Neural progenitor cell (in vitro differentiated cells): Measurements from ENCODE around the gene TMEM236. TPM values are rescaled to one million over a fixed set of nuclear protein-coding genes. Genes with fewer than 3 reads are reported as not detected.

Source experiments
- DNase-seq: peaks from one replicate; pipeline ENCODE4 v3.0.0-alpha.2; 2016; ENCODE audit warnings: low spot score
- H2AFZ ChIP-seq: fragments of 200-600 bp; sonication (generic); replicated peaks from 2 replicates; pipeline ENCODE4 v1.6.1; 2016; ENCODE audit warnings: antibody characterized with exemption
- H3F3A ChIP-seq: fragments of 200-600 bp; sonication (generic); 2 replicates; pipeline ENCODE4 v1.6.1; 2016; ENCODE audit warnings: antibody characterized with exemption, low read depth
- H3K27ac ChIP-seq: fragments of 200-600 bp; sonication (generic); 2 replicates; pipeline ENCODE4 v1.5.1; 2016; ENCODE audit warnings: mild to moderate bottlenecking
- H3K27me3 ChIP-seq: fragments of 200-600 bp; sonication (generic); 2 replicates; pipeline ENCODE4 v1.6.1; 2016; ENCODE audit warnings: mild to moderate bottlenecking, moderate library complexity
- H3K36me3 ChIP-seq: fragments of 200-600 bp; sonication (generic); 2 replicates; pipeline ENCODE4 v1.5.1; 2016
- H3K4me1 ChIP-seq: fragments of 200-600 bp; sonication (generic); 2 replicates; pipeline ENCODE4 v1.6.1; 2016; ENCODE audit warnings: mixed run types
- H3K4me2 ChIP-seq: fragments of 200-600 bp; sonication (generic); 2 replicates; pipeline ENCODE4 v1.6.1; 2016
- H3K4me3 ChIP-seq: fragments of 200-600 bp; sonication (generic); 2 replicates; pipeline ENCODE4 v1.5.1; 2016
- H3K79me2 ChIP-seq: fragments of 200-600 bp; sonication (generic); 2 replicates; pipeline ENCODE4 v1.6.1; 2016; ENCODE audit warnings: low read depth
- H3K9ac ChIP-seq: fragments of 200-600 bp; sonication (generic); 2 replicates; pipeline ENCODE4 v1.6.1; 2016
- H3K9me3 ChIP-seq: fragments of 200-600 bp; sonication (generic); 2 replicates; pipeline ENCODE4 v1.5.1; 2016; ENCODE audit warnings: low read depth
- H4K20me1 ChIP-seq: fragments of 200-600 bp; sonication (generic); 2 replicates; pipeline ENCODE4 v1.6.1; 2016; ENCODE audit warnings: low read depth
- H3K27ac Mint-ChIP-seq: 3 replicates; pipeline ENCODE4 v1.8.0; 2021; ENCODE audit warnings: mixed read lengths
- H3K27me3 Mint-ChIP-seq: 2 replicates; pipeline ENCODE4 v1.8.0; 2022; ENCODE audit warnings: low read depth, mild to moderate bottlenecking, inconsistent platforms, moderate library complexity, mixed read lengths; ENCODE audit not compliant: insufficient read depth
- H3K36me3 Mint-ChIP-seq: 3 replicates; pipeline ENCODE4 v1.8.0; 2021; ENCODE audit warnings: mixed read lengths
- H3K4me1 Mint-ChIP-seq: 3 replicates; pipeline ENCODE4 v1.8.0; 2021; ENCODE audit warnings: mixed read lengths
- H3K4me3 Mint-ChIP-seq: 3 replicates; pipeline ENCODE4 v1.8.0; 2021; ENCODE audit warnings: mild to moderate bottlenecking, moderate library complexity, mixed read lengths
- H3K9me3 Mint-ChIP-seq: 3 replicates; pipeline ENCODE4 v1.8.0; 2020; ENCODE audit warnings: mixed read lengths
- CTCF ChIP-seq: fragments of 200-600 bp; sonication (generic); IDR thresholded peaks from 2 replicates; pipeline ENCODE4 v1.5.1; 2017; ENCODE audit warnings: antibody characterized with exemption, mild to moderate bottlenecking
- EZH2 ChIP-seq: fragments of 200-600 bp; sonication (generic); IDR thresholded peaks from 2 replicates; pipeline ENCODE4 v1.6.1; 2017; ENCODE audit warnings: antibody characterized with exemption, mild to moderate bottlenecking, moderate library complexity
- EZH2phosphoT487 ChIP-seq: fragments of 200-600 bp; sonication (generic); IDR thresholded peaks from 2 replicates; pipeline ENCODE4 v1.6.1; 2017; ENCODE audit warnings: antibody characterized with exemption
- total RNA-seq: library from RNA; depleted of rRNA; stranded (reverse); fragments of >200 nt; gene quantifications from 2 replicates; pipeline ENCODE4 v1.2.3, GENCODE V29; 2015; ENCODE audit warnings: low replicate concordance

The TMEM236 gene
- total RNA-seq, 1 donor from 2014 or later: not detected

- Histone ChIP-seq H3K9me3 (no peaks in the 10 kb centered on the region), H3K4me2 (no peak overlapping the region), H3K27me3 (no peaks in the 10 kb centered on the region), H3F3A (no peaks in the 10 kb centered on the region), H3K4me1 (peaks cover 4% of the 10 kb centered on the region), H3K4me3 (no peak overlapping the region), H3K9ac (no peak overlapping the region), H3K36me3 (no peaks in the 10 kb centered on the region), H3K27ac (no peak overlapping the region), H2AFZ (no peak overlapping the region), H4K20me1 (no peaks in the 10 kb centered on the region), H3K79me2 (no peaks in the 10 kb centered on the region)
- H3K9me3 Mint-ChIP-seq: no peaks in the 10 kb centered on the region
- peaks cover 4% of the 10 kb centered on the region for H3K4me1 Mint-ChIP-seq
- H3K27ac Mint-ChIP-seq: no peak overlapping the region
- no peak overlapping the region for H3K4me3 Mint-ChIP-seq
- H3K36me3 Mint-ChIP-seq: no peaks in the 10 kb centered on the region
- no peak for DNase-seq
- TF ChIP-seq EZH2phosphoT487 (no peak), CTCF (no peak), EZH2 (no peak)
- H3K27me3 Mint-ChIP-seq: peaks cover 5% of the 10 kb centered on the region
Observed at GRCh38 chr10:17779784-17780183, 27.8 kb downstream of the TMEM236 start.

GRCh38 chr10:17780727-17781126 lies 28.7 kb downstream of the TMEM236 start:
- DNase-seq: peak; percentile 60
- H3K9me3 Mint-ChIP-seq: no peaks in the 10 kb centered on the region
- no peaks in the 10 kb centered on the region for H3F3A ChIP-seq
- H3K79me2 ChIP-seq: no peaks in the 10 kb centered on the region
- no peak overlapping the region for H3K4me3 Mint-ChIP-seq
- no peaks in the 10 kb centered on the region for H3K27me3 ChIP-seq
- peak overlapping the region; percentile 21 for H2AFZ ChIP-seq
- peaks cover 4% of the 10 kb centered on the region for H3K4me1 Mint-ChIP-seq
- no peak overlapping the region for H3K4me3 ChIP-seq
- H3K9me3 ChIP-seq: no peaks in the 10 kb centered on the region
- H3K36me3 Mint-ChIP-seq: no peaks in the 10 kb centered on the region
- H3K9ac ChIP-seq: no peak overlapping the region
- H3K27me3 Mint-ChIP-seq: peaks cover 5% of the 10 kb centered on the region
- peaks cover 4% of the 10 kb centered on the region for H3K4me1 ChIP-seq
- no peak overlapping the region for H3K27ac Mint-ChIP-seq
- H4K20me1 ChIP-seq: no peaks in the 10 kb centered on the region
- H3K27ac ChIP-seq: no peak overlapping the region
- no peaks in the 10 kb centered on the region for H3K36me3 ChIP-seq
- H3K4me2 ChIP-seq: no peak overlapping the region
- TF ChIP-seq EZH2 (no peak), EZH2phosphoT487 (no peak), CTCF (no peak)

GRCh38 chr10:17781856-17782255 lies 29.9 kb downstream of the TMEM236 start:
- peak; percentile 17 for DNase-seq
- Mint-ChIP-seq H3K36me3 (no peaks in the 10 kb centered on the region), H3K9me3 (no peaks in the 10 kb centered on the region), H3K27ac (no peak overlapping the region), H3K4me1 (peaks cover 5% of the 10 kb centered on the region), H3K27me3 (peaks cover 6% of the 10 kb centered on the region), H3K4me3 (no peak overlapping the region)
- H3K4me1 ChIP-seq: peaks cover 4% of the 10 kb centered on the region
- H3K9ac ChIP-seq: no peak overlapping the region
- TF ChIP-seq EZH2phosphoT487: no peak
- peak; percentile 15 for TF ChIP-seq CTCF
- H3F3A ChIP-seq: no peaks in the 10 kb centered on the region
- no peaks in the 10 kb centered on the region for H3K36me3 ChIP-seq
- H2AFZ ChIP-seq: no peak overlapping the region
- H3K27ac ChIP-seq: no peak overlapping the region
- no peaks in the 10 kb centered on the region for H3K79me2 ChIP-seq
- no peak overlapping the region for H3K4me3 ChIP-seq
- no peaks in the 10 kb centered on the region for H4K20me1 ChIP-seq
- no peaks in the 10 kb centered on the region for H3K27me3 ChIP-seq
- no peaks in the 10 kb centered on the region for H3K9me3 ChIP-seq
- H3K4me2 ChIP-seq: no peak overlapping the region
